Stimulated activated CD4-positive, alpha-beta T cell treated with anti-CD3 and anti-CD28 coated beads, Interleukin-1b, Interleukin-23, amount 100 ng/mL, for 24 hours (primary cell): Measurements from ENCODE around the gene ROBO1.
"Not testable (repeated sequence)": the region's sequence is repeated elsewhere in the genome, so short reads cannot be mapped to it uniquely, and the experiment has no call there.

Experiments
- DNase-seq, 4 experiments: peaks; one replicate each; pipeline ENCODE4 v3.0.0-alpha.2; 2020; ENCODE audit warnings: low read depth in 4 of 4, low spot score in 1 of 4

The ROBO1 gene

GRCh38 chr3:78888635-78889034 lies 879.2 kb downstream of the ROBO1 start:
- no peak for DNase-seq

DNA sequence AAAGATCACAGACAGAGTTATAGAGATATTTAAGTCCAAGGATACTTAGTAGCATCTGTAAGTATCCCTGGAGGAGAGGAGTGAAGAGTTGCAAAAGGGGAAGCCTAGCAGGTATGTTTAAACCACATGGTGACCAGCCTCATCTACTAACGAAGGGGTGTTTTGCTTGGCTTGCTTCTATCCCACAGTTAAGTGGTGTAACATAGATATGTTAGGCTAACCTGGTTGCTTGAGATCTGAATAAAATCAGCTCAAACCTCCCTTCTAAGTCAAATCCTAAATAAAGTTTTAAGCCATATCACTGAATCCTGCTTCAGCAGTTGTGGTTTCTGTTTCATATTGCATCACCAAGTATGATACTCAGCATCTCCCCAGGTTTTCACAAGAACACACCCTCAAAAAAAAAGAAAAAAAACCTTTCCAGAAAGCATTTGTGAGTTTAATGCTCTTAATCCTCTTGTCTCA lies 880.2 kb downstream of the ROBO1 start:
- no peak for DNase-seq

- no peak for DNase-seq
These were observed 880.8 kb downstream of the ROBO1 start for GRCh38 chr3:78887029-78887428.

DNA sequence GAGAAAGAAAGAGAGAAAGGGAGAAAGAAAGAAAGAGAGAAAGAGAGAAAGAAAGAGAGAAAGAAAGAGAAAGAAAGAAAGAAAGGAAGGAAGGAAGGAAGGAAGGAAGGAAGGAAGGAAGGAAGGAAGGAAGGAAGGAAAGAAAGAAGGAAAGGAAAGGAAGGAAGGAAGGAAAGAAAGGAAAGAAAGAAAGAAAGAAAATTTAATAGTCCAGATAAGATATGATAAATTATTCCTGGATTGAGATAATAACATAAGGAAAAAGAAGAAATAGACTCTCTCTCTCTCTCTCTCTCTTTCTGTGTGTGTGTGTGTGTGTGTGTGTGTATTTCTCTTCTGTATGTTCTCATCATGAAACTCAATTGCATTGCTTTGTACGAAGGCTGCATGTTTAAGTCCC lies 883.2 kb downstream of the ROBO1 start:
- DNase-seq = not testable (repeated sequence)

GRCh38 chr3:78882251-78882650 lies 885.5 kb downstream of the ROBO1 start:
- no peak for DNase-seq

GRCh38 chr3:78881501-78881900 lies 886.3 kb downstream of the ROBO1 start:
- no peak for DNase-seq

DNA sequence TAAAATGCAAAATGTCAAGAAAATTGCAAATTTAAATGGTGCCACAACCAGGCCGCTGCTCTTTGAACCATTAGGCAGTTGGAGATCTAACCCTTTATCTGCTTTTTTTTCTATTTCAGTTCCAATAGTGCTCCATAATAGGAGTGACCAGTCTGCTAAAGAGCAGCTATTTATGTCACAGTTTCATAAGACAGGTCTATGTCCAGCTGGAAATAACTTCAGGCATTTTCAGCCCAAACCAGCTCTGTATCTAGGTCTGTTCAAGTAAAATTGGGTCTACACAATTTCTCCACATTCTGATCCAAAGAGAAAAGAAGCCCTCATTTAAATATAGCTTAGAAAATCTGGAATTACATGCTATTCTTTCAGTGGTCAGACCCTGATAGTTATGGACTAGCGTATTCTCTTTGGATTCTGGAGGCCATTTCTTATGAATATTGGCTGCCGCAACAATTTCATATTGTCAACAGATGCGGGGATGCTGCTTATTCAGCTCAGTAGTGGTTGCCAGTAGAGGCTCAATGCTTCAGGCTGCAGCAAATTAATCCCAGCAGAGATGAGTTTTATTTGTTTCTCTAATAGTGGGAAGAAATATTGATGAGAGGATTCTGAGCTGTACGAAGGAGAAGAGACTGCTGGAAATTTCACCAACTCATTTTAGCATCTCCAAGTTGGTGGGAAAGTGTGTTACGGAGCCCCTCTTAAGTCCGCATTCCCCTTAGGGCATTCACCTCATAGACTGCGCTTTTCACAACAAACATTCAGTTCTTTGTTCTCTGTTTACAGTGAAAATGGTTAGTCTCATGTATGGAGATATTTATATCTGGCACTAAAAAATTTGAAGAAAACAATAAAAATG lies 887.0 kb downstream of the ROBO1 start:
- DNase-seq = no peak

DNA sequence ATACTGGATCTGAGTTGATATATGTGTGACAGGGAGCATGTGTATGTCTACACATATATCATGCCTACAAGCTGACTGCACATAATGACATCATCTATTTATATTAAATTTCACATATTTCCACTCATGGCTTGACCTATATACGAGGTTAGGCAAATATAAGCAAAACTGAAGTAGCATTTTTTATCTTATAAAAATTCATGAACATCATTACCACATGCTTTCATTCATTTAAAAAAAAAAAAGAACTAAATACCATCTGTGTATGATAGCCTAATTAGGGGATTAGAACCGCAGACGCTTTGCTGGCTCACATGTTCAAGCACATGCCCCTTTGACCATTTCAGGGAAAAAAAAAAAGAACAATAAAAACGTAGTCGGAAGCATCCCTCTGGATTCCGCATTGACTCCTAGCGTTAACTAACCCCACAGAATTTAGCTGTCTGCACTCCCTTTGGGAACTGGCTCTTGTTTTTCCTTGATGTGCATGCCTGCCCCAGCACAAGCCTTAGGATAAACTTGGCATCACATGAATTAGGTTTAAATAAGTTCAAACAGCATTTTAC lies 888.4 kb downstream of the ROBO1 start:
- DNase-seq = no peak

DNA sequence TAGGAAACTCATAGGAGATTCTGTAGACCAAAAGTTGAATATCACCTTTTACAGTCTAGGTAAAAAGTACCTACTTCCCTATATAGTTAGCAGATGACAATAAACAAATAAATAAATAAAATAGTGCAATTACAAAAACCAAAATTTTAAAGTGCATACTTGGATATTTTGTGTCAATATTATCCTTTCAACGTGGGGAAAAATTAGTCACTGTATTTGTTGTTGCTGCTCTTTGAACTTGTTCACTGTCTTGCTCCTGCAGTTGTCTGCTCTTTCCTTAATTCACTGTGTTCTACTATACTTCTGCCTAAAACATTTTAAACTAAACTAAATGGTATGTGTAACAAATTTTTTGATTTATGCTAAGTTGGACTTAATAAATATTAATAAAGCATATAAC lies 889.0 kb downstream of the ROBO1 start:
- no peak for DNase-seq

DNA sequence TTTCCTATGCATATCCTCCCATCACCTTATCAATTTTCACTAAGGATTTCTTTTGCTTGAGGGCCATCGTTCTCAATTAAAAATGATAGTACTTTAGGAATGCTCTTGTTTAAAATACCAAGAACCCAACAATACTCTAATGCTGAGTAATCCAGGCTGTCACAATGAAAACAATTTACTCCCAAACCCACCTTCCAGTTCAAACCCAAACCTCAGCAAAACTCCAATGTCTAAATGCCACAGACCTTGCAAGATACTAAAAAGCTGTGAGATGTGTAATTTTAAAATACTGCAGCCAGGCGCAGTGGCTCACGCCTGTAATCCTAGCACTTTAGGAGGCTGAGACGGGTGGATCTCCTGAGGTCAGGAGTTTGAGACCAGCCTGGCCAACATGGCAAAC lies 889.8 kb downstream of the ROBO1 start:
- DNase-seq = no peak

DNA sequence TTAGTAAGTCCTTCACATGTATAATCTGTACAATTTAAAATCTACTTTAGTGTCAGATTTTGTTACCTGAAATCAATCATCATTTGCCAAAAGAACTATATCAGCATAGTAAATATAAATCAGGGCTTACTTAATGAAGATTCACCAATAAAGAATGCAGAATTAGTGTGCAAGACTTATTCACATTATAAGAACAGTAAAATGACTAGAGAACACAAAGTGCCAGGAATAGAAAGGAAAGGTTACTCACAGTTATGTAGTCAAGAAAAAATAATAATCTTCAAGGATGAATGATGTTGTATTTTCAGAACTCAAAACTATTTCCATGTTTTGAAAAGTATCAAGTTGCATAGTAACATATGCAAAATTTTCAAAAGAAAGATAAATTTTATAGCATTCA lies 891.9 kb downstream of the ROBO1 start:
- no peak for DNase-seq

DNA sequence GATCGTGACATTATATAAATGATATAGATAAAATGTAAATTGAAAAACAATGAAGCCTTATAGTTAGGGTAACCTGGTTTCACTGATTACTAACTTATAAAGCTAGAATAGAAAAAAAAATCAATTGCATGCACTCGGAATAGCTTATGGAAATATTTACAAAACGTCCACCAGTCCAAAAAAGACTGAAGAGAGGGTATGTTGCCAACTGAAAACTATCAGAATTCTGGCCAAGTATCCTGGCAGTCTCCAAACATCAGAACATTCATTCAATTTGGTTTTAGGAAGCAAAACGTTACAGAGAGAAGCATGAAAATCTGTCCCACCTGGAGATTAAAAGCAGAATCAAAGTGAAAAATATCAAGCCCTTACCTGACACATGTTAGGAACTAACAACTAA lies 892.4 kb downstream of the ROBO1 start:
- DNase-seq = no peak

GRCh38 chr3:78873641-78874040 lies 894.2 kb downstream of the ROBO1 start:
- DNase-seq = no peak

GRCh38 chr3:78872195-78872594 lies 895.6 kb downstream of the ROBO1 start:
- DNase-seq = no peak

DNA sequence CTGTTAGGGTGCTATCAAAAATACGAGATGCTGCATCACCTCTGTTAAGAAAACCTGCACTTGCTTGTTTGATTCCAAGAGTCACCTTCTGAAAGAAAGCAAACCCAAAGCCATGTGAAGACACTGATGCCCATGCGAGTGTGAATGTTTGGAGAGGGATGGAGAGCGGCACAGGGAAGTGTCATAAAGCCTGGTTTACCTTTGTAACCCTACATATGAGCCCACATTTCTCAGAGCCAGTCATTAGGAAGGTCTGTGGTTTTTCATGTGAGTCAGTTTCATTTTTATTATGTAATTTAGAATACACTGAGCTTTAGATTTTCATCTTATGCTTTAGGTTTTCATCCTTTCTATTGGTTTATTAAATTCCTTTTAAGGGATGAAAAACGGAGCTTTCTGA lies 896.8 kb downstream of the ROBO1 start:
- DNase-seq = no peak

DNA sequence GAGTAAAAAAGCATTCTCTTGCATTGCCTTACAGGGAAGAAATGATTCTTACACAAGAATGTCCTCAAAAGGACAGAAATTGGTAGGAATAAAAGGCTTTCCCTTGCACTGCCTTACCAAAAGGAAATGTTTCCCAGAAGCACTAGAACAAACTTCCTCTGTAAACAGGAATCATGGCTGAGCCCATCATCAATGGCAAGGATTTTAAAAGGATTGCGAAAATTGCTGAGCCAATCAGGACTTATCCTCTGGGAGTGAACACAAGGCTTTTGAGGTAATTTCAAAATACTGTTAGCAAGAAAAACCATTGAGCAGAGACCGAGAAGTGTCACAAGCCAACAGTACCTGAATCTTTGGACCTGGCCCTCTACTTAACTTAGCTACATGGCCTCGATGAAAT lies 897.3 kb downstream of the ROBO1 start:
- no peak for DNase-seq

DNA sequence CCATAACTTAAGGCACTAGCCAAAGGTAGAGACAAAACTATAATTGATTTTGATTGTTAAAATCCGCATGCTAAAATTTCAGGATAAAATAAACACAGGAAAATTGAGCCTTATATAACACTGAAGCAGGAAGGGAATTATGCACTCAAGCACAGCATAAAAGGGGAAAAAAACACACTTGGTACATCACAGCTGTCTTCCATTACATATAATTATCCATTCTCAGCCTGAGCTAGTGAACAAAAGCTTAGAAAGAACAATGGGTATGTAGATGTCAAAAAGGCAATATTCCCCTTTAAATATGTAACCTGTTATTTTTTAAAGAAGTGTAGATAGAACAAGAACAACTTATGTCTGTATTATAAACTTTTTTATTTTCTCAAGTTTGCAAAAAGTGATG lies 899.2 kb downstream of the ROBO1 start:
- no peak for DNase-seq

- no peak for DNase-seq
These were observed 900.1 kb downstream of the ROBO1 start for GRCh38 chr3:78867409-78868372.

- no peak for DNase-seq
These were observed 904.2 kb downstream of the ROBO1 start for GRCh38 chr3:78863306-78864203.

DNA sequence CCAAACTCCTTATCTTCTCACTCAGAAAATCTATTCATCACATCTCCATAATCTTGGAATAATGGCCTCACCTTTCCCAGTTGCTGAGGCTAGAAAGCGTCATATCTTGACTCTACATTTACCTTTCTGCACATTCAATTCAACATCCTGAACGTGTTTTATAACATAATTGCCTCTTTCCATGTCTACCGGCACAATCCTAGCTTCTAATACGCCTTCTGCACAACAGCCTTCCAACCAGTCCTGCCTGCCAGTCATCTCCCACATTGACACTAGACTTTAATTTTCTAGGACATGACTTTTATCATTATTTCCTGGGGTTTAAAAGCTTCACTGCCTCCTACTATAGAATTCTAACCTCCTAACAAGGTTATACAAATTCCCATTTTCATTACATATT lies 906.6 kb downstream of the ROBO1 start:
- DNase-seq = no peak

GRCh38 chr3:78860567-78860966 lies 907.2 kb downstream of the ROBO1 start:
- DNase-seq = no peak
